Vagina (tissue), 2 donors: ENCODE results near the gene SCN11A.

Experiments used
- POLR2A ChIP-seq, 2 donors: fragments of 450-650 bp; IDR thresholded peaks; one replicate each; pipeline ENCODE4 v1.6.1; 2017; ENCODE audit warnings: antibody characterized with exemption in 2 of 2, mild to moderate bottlenecking in 2 of 2, moderate library complexity in 2 of 2
- POLR2AphosphoS5 ChIP-seq, 2 donors: sonication (generic); formaldehyde crosslinking; IDR thresholded peaks; one replicate each; pipeline ENCODE4 v1.9.0; 2017; ENCODE audit warnings: antibody characterized with exemption in 2 of 2, mild to moderate bottlenecking in 2 of 2, low read depth in 1 of 2; ENCODE audit not compliant: insufficient read depth in 1 of 2

DNA sequence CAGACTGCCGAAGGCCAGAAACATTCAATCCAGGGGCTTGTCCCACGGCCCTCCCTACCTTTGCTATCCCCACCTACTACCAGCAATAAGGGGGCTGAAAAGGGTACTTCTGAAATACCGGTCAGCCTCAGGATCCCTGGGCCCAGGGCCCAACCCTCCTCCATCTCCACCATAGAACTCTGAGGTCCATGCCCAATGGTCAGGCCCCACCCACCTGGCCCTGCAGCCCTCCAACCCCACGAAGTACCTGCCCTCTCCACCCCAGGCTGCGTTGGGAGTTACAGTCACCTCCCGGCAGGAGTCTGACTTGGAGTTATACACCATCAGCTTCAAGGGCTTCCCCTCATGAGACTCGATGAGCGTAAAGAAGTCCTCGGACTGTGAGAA lies 48.7 kb upstream of the SCN11A start:
- TF ChIP-seq POLR2AphosphoS5 (IDR thresholded peaks at IDR 0.05; ENCODE audit: insufficient read depth in 1 of 2, low read depth in 1 of 2) (no peak), POLR2A (IDR thresholded peaks at IDR 0.05) (no peak)
